Aorta (tissue), 5 donors: ENCODE results near the gene ARHGAP40. TPM values are rescaled to one million over a fixed set of nuclear protein-coding genes. Genes with fewer than 3 reads are reported as not detected.

Experiments
- ATAC-seq: fragments of 200-7000 bp; cut with Tn5 transposase; one replicate; pipeline ENCODE4 v1.9.1; 2022; ENCODE audit warnings: moderate library complexity; ENCODE audit not compliant: low FRiP score
- DNase-seq, 2 donors: peaks; one replicate each; pipeline ENCODE4 v3.0.0-alpha.2; 2020
- H3K27ac ChIP-seq, 2 donors: one replicate each; pipeline ENCODE4 v1.5.1; 2013; ENCODE audit warnings: low read length in 2 of 2, mild to moderate bottlenecking in 2 of 2, moderate library complexity in 2 of 2, control low read depth in 1 of 2, inconsistent platforms in 1 of 2, low read depth in 1 of 2
- H3K27me3 ChIP-seq, 2 donors: one replicate each; pipeline ENCODE4 v1.6.1; 2013; ENCODE audit warnings: control low read depth in 1 of 2, low read length in 1 of 2, mild to moderate bottlenecking in 1 of 2, moderate library complexity in 1 of 2; ENCODE audit not compliant: insufficient read depth in 2 of 2, control insufficient read depth in 1 of 2
- H3K36me3 ChIP-seq, 2 donors: one replicate each; pipeline ENCODE4 v1.6.1; 2013; ENCODE audit warnings: control low read depth in 1 of 2, low read length in 1 of 2, mild to moderate bottlenecking in 1 of 2; ENCODE audit not compliant: insufficient read depth in 2 of 2, control insufficient read depth in 1 of 2
- H3K4me1 ChIP-seq, 2 donors: one replicate each; pipeline ENCODE4 v1.6.1; 2013; ENCODE audit warnings: low read length in 2 of 2, control low read depth in 1 of 2, mild to moderate bottlenecking in 1 of 2, moderate library complexity in 1 of 2; ENCODE audit not compliant: insufficient read depth in 2 of 2, control insufficient read depth in 1 of 2
- H3K4me3 ChIP-seq, 2 donors: one replicate each; pipeline ENCODE4 v1.5.1; 2013; ENCODE audit warnings: low read length in 2 of 2, control low read depth in 1 of 2, mild to moderate bottlenecking in 1 of 2
- H3K9me3 ChIP-seq: one replicate; pipeline ENCODE4 v1.6.1; 2013; ENCODE audit warnings: mild to moderate bottlenecking, low read length; ENCODE audit not compliant: control insufficient read depth
- WGBS, 2 donors: extraction: QIAGEN DNeasy Blood & Tissue Kit; methylation state at CpG; one replicate each; pipeline ENCODE4 v1.1.7; 2013; 5-methylcytosine and 5-hydroxymethylcytosine counted together
- intact Hi-C, 2 donors: fragments of 100-400 bp; cut with DNase I; formaldehyde crosslinking; loops; one replicate each; pipeline versions ENCODE4 v1.14.2 to v1.15.0; 2022
- polyA plus RNA-seq, 2 donors: library from polyadenylated mRNA; stranded (reverse); fragments of 200-250 nt; gene quantifications; one replicate each; pipeline ENCODE4 v1.2.3, GENCODE V29; 2013
- total RNA-seq, 2 donors: library from RNA; stranded (reverse); fragmentation: NEBNext Ultra II Directional; extraction: Animal tissue kit (Norgen Biotek cat#: 25700); gene quantifications; one replicate each; pipeline ENCODE4 v1.2.1, GENCODE V29; 2021
- donor health status: healthy with polysubstance abuse.
- donor health status: Bipolar disorder and iron deficiency.
- donor health status: DM: no; HTN: no; CAD: no.
- donor health status: DM: no; HTN: no; CAD: no.
- donor health status: DM: yes; HTN: yes; CAD: no.

Gene ARHGAP40
- total and polyA plus RNA-seq, 4 donors = not detected

- Histone ChIP-seq H3K4me3 (no peak overlapping the region), H3K27ac (no peak overlapping the region), H3K4me1 (no peaks in the 10 kb centered on the region), H3K36me3 (no peaks in the 10 kb centered on the region), H3K9me3 (no peaks in the 10 kb centered on the region), H3K27me3 (no peaks in the 10 kb centered on the region)
- WGBS, 2 donors = 36 to 37% methylated on average over 5 of the region's 5 CpGs
- DNase-seq (no peak), ATAC-seq (no peak)
- intact Hi-C loops = no loop called here
Observed at GRCh38 chr20:38673261-38673660, 71.7 kb downstream of the ARHGAP40 start.

- Histone ChIP-seq H3K27me3 (no peaks in the 10 kb centered on the region), H3K4me3 (no peak overlapping the region), H3K36me3 (no peaks in the 10 kb centered on the region), H3K4me1 (no peaks in the 10 kb centered on the region), H3K27ac (no peak overlapping the region), H3K9me3 (no peaks in the 10 kb centered on the region)
- intact Hi-C loops = no loop called here
- ATAC-seq = no peak
- no peak for DNase-seq
- 2% methylated on average over 13 of the region's 13 CpGs for WGBS, 2 donors
Observed at GRCh38 chr20:38673725-38674091, 72.1 kb downstream of the ARHGAP40 start.

GRCh38 chr20:38674092-38674764 lies 72.6 kb downstream of the ARHGAP40 start:
- Histone ChIP-seq H3K4me1 (no peaks in the 10 kb centered on the region), H3K4me3 (no peak overlapping the region), H3K27ac (no peak overlapping the region), H3K36me3 (no peaks in the 10 kb centered on the region), H3K27me3 (no peaks in the 10 kb centered on the region), H3K9me3 (no peaks in the 10 kb centered on the region)
- 1% methylated on average over 63 to 75 of the region's 75 CpGs for WGBS, 2 donors
- DNase-seq (peak in 1 of 2 donors; percentile 83), ATAC-seq (peak; percentile 55)
- intact Hi-C loops = no loop called here

GRCh38 chr20:38674765-38675133 lies 73.1 kb downstream of the ARHGAP40 start:
- no peaks in the 10 kb centered on the region for H3K27me3 ChIP-seq
- DNase-seq (no peak), ATAC-seq (no peak)
- no peak overlapping the region for H3K27ac ChIP-seq
- no peaks in the 10 kb centered on the region for H3K9me3 ChIP-seq
- 22% methylated on average over 13 of the region's 13 CpGs for WGBS, 2 donors
- H3K36me3 ChIP-seq = no peaks in the 10 kb centered on the region
- H3K4me1 ChIP-seq = no peaks in the 10 kb centered on the region
- intact Hi-C loops = no loop called here
- H3K4me3 ChIP-seq = no peak overlapping the region

- Histone ChIP-seq H3K4me3 (no peak overlapping the region), H3K27ac (no peak overlapping the region), H3K9me3 (no peaks in the 10 kb centered on the region), H3K4me1 (no peaks in the 10 kb centered on the region), H3K36me3 (no peaks in the 10 kb centered on the region), H3K27me3 (no peaks in the 10 kb centered on the region)
- DNase-seq = no peak
- intact Hi-C loops = no loop called here
- ATAC-seq = no peak
- 83 to 91% methylated on average over 5 of the region's 5 CpGs for WGBS, 2 donors
Observed at GRCh38 chr20:38676576-38676975, 75.0 kb downstream of the ARHGAP40 start.

- 37 to 39% methylated on average over 9 of the region's 9 CpGs for WGBS, 2 donors
- Histone ChIP-seq H3K4me3 (no peak overlapping the region), H3K27ac (no peak overlapping the region), H3K4me1 (no peaks in the 10 kb centered on the region), H3K27me3 (peaks cover 0 to 3% of the 10 kb centered on the region in 2 donors), H3K9me3 (peaks cover 2% of the 10 kb centered on the region), H3K36me3 (no peaks in the 10 kb centered on the region)
- DNase-seq (no peak), ATAC-seq (no peak)
- intact Hi-C loops = no loop called here
Observed at GRCh38 chr20:38680500-38681306, 79.1 kb downstream of the ARHGAP40 start.

- 44 to 62% methylated on average over 2 of the region's 2 CpGs for WGBS, 2 donors
- DNase-seq = no peak
- Histone ChIP-seq H3K36me3 (no peaks in the 10 kb centered on the region), H3K27ac (no peak overlapping the region), H3K4me3 (no peak overlapping the region), H3K4me1 (no peaks in the 10 kb centered on the region), H3K9me3 (peaks cover 2% of the 10 kb centered on the region), H3K27me3 (peaks cover 0 to 3% of the 10 kb centered on the region in 2 donors)
- ATAC-seq = no peak
- intact Hi-C loops = no loop called here
Observed at GRCh38 chr20:38685271-38685670, 83.7 kb downstream of the ARHGAP40 start.

GRCh38 chr20:38685853-38686473 lies 84.4 kb downstream of the ARHGAP40 start:
- WGBS, 2 donors = 9 to 10% methylated on average over 14 of the region's 14 CpGs

More at GRCh38 chr20:38685853-38686473, 84.4 kb downstream of the ARHGAP40 start:
- Histone ChIP-seq H3K36me3 (no peaks in the 10 kb centered on the region), H3K9me3 (peaks cover 2% of the 10 kb centered on the region), H3K4me3 (no peak overlapping the region), H3K27ac (no peak overlapping the region), H3K4me1 (no peaks in the 10 kb centered on the region), H3K27me3 (peaks cover 0 to 3% of the 10 kb centered on the region in 2 donors)
- DNase-seq = no peak
- ATAC-seq = no peak
- intact Hi-C loops = no loop called here
